Stimulated activated CD4-positive, alpha-beta T cell treated with anti-CD3 and anti-CD28 coated beads, TNF-alpha, amount 100 ng/mL, for 48 hours (primary cell): Measurements from ENCODE around the gene KLHL25.

ENCODE experiments used
- DNase-seq, 3 donors: peaks; one replicate each; pipeline ENCODE4 v3.0.0-alpha.2; 2020; ENCODE audit warnings: low read depth in 3 of 3

The KLHL25 gene

GRCh38 chr15:85760531-85761371 lies 34.0 kb downstream of the KLHL25 start:
- DNase-seq = no peak

- no peak for DNase-seq
Observed at GRCh38 chr15:85760049-85760448, 34.7 kb downstream of the KLHL25 start.

GRCh38 chr15:85759376-85759775 lies 35.3 kb downstream of the KLHL25 start:
- no peak for DNase-seq

GRCh38 chr15:85758655-85758978 lies 36.1 kb downstream of the KLHL25 start:
- no peak for DNase-seq

- DNase-seq = no peak
Observed at GRCh38 chr15:85757939-85758654, 36.6 kb downstream of the KLHL25 start.

- no peak for DNase-seq
Observed at GRCh38 chr15:85757073-85757938, 37.4 kb downstream of the KLHL25 start.

- no peak for DNase-seq
Observed at GRCh38 chr15:85756411-85757072, 38.2 kb downstream of the KLHL25 start.

- no peak for DNase-seq
Observed at GRCh38 chr15:85755942-85756341, 38.8 kb downstream of the KLHL25 start.

GRCh38 chr15:85755471-85755870 lies 39.3 kb downstream of the KLHL25 start:
- DNase-seq = no peak

- DNase-seq = no peak
Observed at GRCh38 chr15:85754989-85755388, 39.7 kb downstream of the KLHL25 start.

- DNase-seq = no peak
Observed at GRCh38 chr15:85753791-85754452, 40.8 kb downstream of the KLHL25 start.

GRCh38 chr15:85753261-85753660 lies 41.5 kb downstream of the KLHL25 start:
- no peak for DNase-seq

- no peak for DNase-seq
Observed at GRCh38 chr15:85752491-85752961, 42.2 kb downstream of the KLHL25 start.

- DNase-seq = no peak
Observed at GRCh38 chr15:85752124-85752475, 42.6 kb downstream of the KLHL25 start.

- DNase-seq = no peak
Observed at GRCh38 chr15:85751291-85752123, 43.2 kb downstream of the KLHL25 start.

GRCh38 chr15:85750319-85751290 lies 44.1 kb downstream of the KLHL25 start:
- DNase-seq = no peak

- DNase-seq = no peak
Observed at GRCh38 chr15:85749261-85750151, 45.2 kb downstream of the KLHL25 start.

- DNase-seq = no peak
Observed at GRCh38 chr15:85748729-85749128, 46.0 kb downstream of the KLHL25 start.
